NB4 (cell line): ENCODE measurements around the gene FPR1.

ENCODE experiments used
- CTCF ChIP-seq: IDR thresholded peaks from one replicate; pipeline ENCODE4 v1.5.1; 2012; ENCODE audit warnings: low read depth, low read length
- TF ChIP-seq, protein P1 (sequence below): IDR thresholded peaks from 2 replicates; pipeline ENCODE4 v1.6.1; 2011; ENCODE audit warnings: low read depth, low read length

DNA sequence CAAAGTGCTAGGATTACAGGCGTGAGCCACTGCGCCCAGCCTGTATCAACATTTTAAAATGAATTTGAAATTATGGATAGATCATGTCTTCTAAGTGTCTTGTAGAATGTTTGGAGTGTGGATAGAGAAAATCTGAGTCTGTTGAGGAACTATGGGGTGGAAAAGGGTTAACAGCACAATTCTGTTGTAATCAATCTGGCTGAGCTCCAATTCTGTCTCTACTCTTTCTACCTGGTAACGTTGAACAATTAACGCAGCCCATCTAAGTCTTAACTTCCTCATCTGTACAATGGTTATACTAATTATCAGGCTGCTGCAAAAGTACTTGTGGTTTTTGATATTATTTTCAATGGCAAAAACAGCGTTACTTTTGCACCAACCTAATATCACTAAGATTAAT is 13.4 kb upstream of the FPR1 start:
- TF ChIP-seq, protein P1, sequence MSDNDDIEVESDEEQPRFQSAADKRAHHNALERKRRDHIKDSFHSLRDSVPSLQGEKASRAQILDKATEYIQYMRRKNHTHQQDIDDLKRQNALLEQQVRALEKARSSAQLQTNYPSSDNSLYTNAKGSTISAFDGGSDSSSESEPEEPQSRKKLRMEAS, result no peak
- no peak for TF ChIP-seq CTCF
